IMR-90 (cell line): Measurements from ENCODE around the gene ACOT7.

Experiments
- BHLHE40 ChIP-seq: fragments of 150-350 bp; IDR thresholded peaks from 2 replicates; pipeline ENCODE4 v1.6.1; 2016; ENCODE audit warnings: mild to moderate bottlenecking, low read depth, low read length
- CEBPB ChIP-seq: IDR thresholded peaks from 2 replicates; pipeline ENCODE4 v1.6.1; 2012; ENCODE audit warnings: low read depth, low read length, improper control_type of control experiment
- CTCF ChIP-seq: conservative IDR thresholded peaks from 2 replicates; pipeline ENCODE4 v1.5.1; 2012; ENCODE audit warnings: mild to moderate bottlenecking, low read depth, low read length, improper control_type of control experiment
- MAFK ChIP-seq: IDR thresholded peaks from 2 replicates; pipeline ENCODE4 v1.6.1; 2012; ENCODE audit warnings: low read depth, low read length, improper control_type of control experiment
- MAZ ChIP-seq: IDR thresholded peaks from 2 replicates; pipeline ENCODE4 v1.6.1; 2012; ENCODE audit warnings: low read depth, mild to moderate bottlenecking, low read length, improper control_type of control experiment, moderate library complexity, borderline replicate concordance
- MXI1 ChIP-seq: IDR thresholded peaks from 2 replicates; pipeline ENCODE4 v1.6.1; 2012; ENCODE audit warnings: low read depth, mild to moderate bottlenecking, low read length, moderate library complexity, borderline replicate concordance
- POLR2A ChIP-seq: IDR thresholded peaks from 2 replicates; pipeline ENCODE4 v1.6.1; 2012; ENCODE audit warnings: mild to moderate bottlenecking, low read depth, low read length
- RCOR1 ChIP-seq: IDR thresholded peaks from 2 replicates; pipeline ENCODE4 v1.6.1; 2012; ENCODE audit warnings: mild to moderate bottlenecking, low read length, improper control_type of control experiment; ENCODE audit not compliant: insufficient replicate concordance
- RFX5 ChIP-seq: IDR thresholded peaks from 2 replicates; pipeline ENCODE4 v1.8.0; 2012; ENCODE audit warnings: low read depth, mild to moderate bottlenecking, low read length, moderate library complexity
- SMC3 ChIP-seq: fragments of 150-350 bp; IDR thresholded peaks from 2 replicates; pipeline ENCODE4 v1.6.1; 2016; ENCODE audit warnings: low read depth, mild to moderate bottlenecking, antibody characterized with exemption, low read length, moderate library complexity
- TF ChIP-seq, protein P1 (sequence below): fragments of 150-350 bp; IDR thresholded peaks from 2 replicates; pipeline ENCODE4 v1.6.1; 2017; ENCODE audit warnings: mild to moderate bottlenecking, antibody characterized with exemption, low read length, low read depth
- TF ChIP-seq, protein P2 (sequence below): fragments of 150-350 bp; IDR thresholded peaks from 2 replicates; pipeline ENCODE4 v1.6.1; 2016; ENCODE audit warnings: low read depth, mild to moderate bottlenecking, low read length, moderate library complexity, borderline replicate concordance

GRCh38 chr1:6329851-6330250 is 63.7 kb downstream of the ACOT7 start:
- no peak for TF ChIP-seq CTCF
- no peak for TF ChIP-seq RCOR1
- no peak for TF ChIP-seq MAFK
- TF ChIP-seq SMC3, result no peak
- no peak for TF ChIP-seq POLR2A
- TF ChIP-seq, protein P1, sequence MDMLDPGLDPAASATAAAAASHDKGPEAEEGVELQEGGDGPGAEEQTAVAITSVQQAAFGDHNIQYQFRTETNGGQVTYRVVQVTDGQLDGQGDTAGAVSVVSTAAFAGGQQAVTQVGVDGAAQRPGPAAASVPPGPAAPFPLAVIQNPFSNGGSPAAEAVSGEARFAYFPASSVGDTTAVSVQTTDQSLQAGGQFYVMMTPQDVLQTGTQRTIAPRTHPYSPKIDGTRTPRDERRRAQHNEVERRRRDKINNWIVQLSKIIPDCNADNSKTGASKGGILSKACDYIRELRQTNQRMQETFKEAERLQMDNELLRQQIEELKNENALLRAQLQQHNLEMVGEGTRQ, result no peak
- TF ChIP-seq MAZ, result no peak
- no peak for TF ChIP-seq MXI1
- TF ChIP-seq CEBPB, result no peak
- TF ChIP-seq, protein P2, sequence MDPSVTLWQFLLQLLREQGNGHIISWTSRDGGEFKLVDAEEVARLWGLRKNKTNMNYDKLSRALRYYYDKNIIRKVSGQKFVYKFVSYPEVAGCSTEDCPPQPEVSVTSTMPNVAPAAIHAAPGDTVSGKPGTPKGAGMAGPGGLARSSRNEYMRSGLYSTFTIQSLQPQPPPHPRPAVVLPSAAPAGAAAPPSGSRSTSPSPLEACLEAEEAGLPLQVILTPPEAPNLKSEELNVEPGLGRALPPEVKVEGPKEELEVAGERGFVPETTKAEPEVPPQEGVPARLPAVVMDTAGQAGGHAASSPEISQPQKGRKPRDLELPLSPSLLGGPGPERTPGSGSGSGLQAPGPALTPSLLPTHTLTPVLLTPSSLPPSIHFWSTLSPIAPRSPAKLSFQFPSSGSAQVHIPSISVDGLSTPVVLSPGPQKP, result no peak
- TF ChIP-seq RFX5, result no peak
- TF ChIP-seq BHLHE40, result no peak
